HCT116 (cell line): Measurements from ENCODE around the gene PHOX2A. TPM values are rescaled to one million over a fixed set of nuclear protein-coding genes. Genes with fewer than 3 reads are reported as not detected.

Experiments
- ATAC-seq: fragments of 200-7000 bp; cut with Tn5 transposase; 2 replicates; pipeline ENCODE4 v1.9.1; 2020; ENCODE audit warnings: mild to moderate bottlenecking, moderate library complexity
- BruUV-seq: library from RNA; stranded (reverse); fragments of 400-500 nt; replicated peaks from 2 replicates; lab custom pipeline; 2021; lab: Mats Ljungman, UMichigan
- CTCF ChIA-PET: fragments of 300-600 bp; sonication (Branson Sonifier 250); formaldehyde crosslinking; loops from one replicate; lab custom pipeline; 2021; ENCODE audit warnings: antibody characterized with exemption; lab: Charles Lee
- POLR2A ChIA-PET: fragments of 300-600, 350-600 bp; sonication (Branson Sonifier 250); formaldehyde crosslinking; loops from one replicate; lab custom pipeline; 2021; ENCODE audit warnings: antibody characterized with exemption; lab: Charles Lee
- RAD21 ChIA-PET, 2 experiments: fragments of 300-600 bp; sonication (Branson Sonifier 250); formaldehyde crosslinking; loops; one replicate each; lab custom pipeline; 2023; ENCODE audit warnings: low total read pairs in 2 of 2; ENCODE audit not compliant: uncharacterized antibody in 2 of 2, unreplicated experiment in 2 of 2, low non-redundant PET in 1 of 2; lab: Charles Lee
- DNase-seq: peaks from one replicate; pipeline ENCODE4 v3.0.0-alpha.2; 2010; ENCODE audit warnings: low read depth, low spot score
- H2AFZ ChIP-seq: fragments of 200-600 bp; shearing (Covaris generic), sonication (generic); 2 replicates; pipeline ENCODE4 v1.6.1; 2017; ENCODE audit warnings: low read depth, mixed run types, mixed read lengths, antibody characterized with exemption, low read length; ENCODE audit not compliant: poor library complexity, severe bottlenecking
- H3K27ac ChIP-seq: 2 replicates; pipeline ENCODE4 v1.5.1; 2012; ENCODE audit warnings: low read depth, low read length
- H3K27me3 ChIP-seq: fragments of 200-600 bp; sonication (generic); 2 replicates; pipeline ENCODE4 v1.6.1; 2016; ENCODE audit warnings: mixed run types, low read length, mixed read lengths; ENCODE audit not compliant: insufficient read depth
- H3K36me3 ChIP-seq, 2 experiments: fragments of 200-500 bp in 1 of 2; fragments of 200-600 bp in 1 of 2; sonication (Bioruptor generic) in 1 of 2; sonication (generic) in 1 of 2; 2 replicates each; pipeline versions ENCODE4 v1.5.1 to v1.6.1; 2014 to 2016; ENCODE audit warnings: low read length in 2 of 2, inconsistent platforms in 1 of 2, mixed read lengths in 1 of 2, mixed run types in 1 of 2; ENCODE audit not compliant: insufficient read depth in 2 of 2, control insufficient read depth in 1 of 2
- H3K4me1 ChIP-seq, 2 experiments: fragments of 200-600 bp in 1 of 2; sonication (generic) in 1 of 2; 2 replicates each; pipeline versions ENCODE4 v1.5.1 to v1.6.1; 2012 to 2017; ENCODE audit warnings: low read length in 2 of 2, inconsistent platforms in 1 of 2, mild to moderate bottlenecking in 1 of 2, mixed read lengths in 1 of 2, mixed run types in 1 of 2, moderate library complexity in 1 of 2; ENCODE audit not compliant: insufficient read depth in 2 of 2, control insufficient read depth in 1 of 2
- H3K4me2 ChIP-seq: fragments of 200-600 bp; sonication (generic); 2 replicates; pipeline ENCODE4 v1.6.1; 2017; ENCODE audit warnings: mixed run types, low read length, mixed read lengths
- H3K4me3 ChIP-seq, 2 experiments: fragments of 200-600 bp in 1 of 2; sonication (generic) in 1 of 2; replicated peaks in 1 of 2; 2 replicates each; pipeline ENCODE4 v1.5.1; 2011 to 2016; ENCODE audit warnings: low read length in 2 of 2, control low read depth in 1 of 2, low read depth in 1 of 2, mild to moderate bottlenecking in 1 of 2, mixed read lengths in 1 of 2, mixed run types in 1 of 2
- H3K79me2 ChIP-seq: fragments of 200-600 bp; sonication (generic); 2 replicates; pipeline ENCODE4 v1.6.1; 2017; ENCODE audit warnings: mild to moderate bottlenecking, mixed run types, low read length, moderate library complexity, mixed read lengths; ENCODE audit not compliant: insufficient read depth
- H3K9ac ChIP-seq: fragments of 200-600 bp; sonication (generic); 2 replicates; pipeline ENCODE4 v1.6.1; 2016; ENCODE audit warnings: low read length, mixed read lengths
- H3K9me2 ChIP-seq: fragments of 200-600 bp; sonication (generic), shearing (Covaris generic); 2 replicates; pipeline ENCODE4 v1.6.1; 2017; ENCODE audit warnings: mixed run types, mild to moderate bottlenecking, moderate library complexity; ENCODE audit not compliant: insufficient read depth
- H3K9me3 ChIP-seq, 2 experiments: fragments of 200-500 bp in 1 of 2; fragments of 200-600 bp in 1 of 2; sonication (Bioruptor generic) in 1 of 2; sonication (generic) in 1 of 2; 2 replicates each; pipeline ENCODE4 v1.6.1; 2014 to 2017; ENCODE audit warnings: low read length in 2 of 2, mixed read lengths in 2 of 2, inconsistent platforms in 1 of 2, low read depth in 1 of 2, mild to moderate bottlenecking in 1 of 2, mixed run types in 1 of 2, moderate library complexity in 1 of 2; ENCODE audit not compliant: control insufficient read depth in 1 of 2, insufficient read depth in 1 of 2
- H4K20me1 ChIP-seq: fragments of 200-600 bp; sonication (generic), shearing (Covaris generic); 2 replicates; pipeline ENCODE4 v1.6.1; 2017; ENCODE audit warnings: mixed run types, mild to moderate bottlenecking, moderate library complexity; ENCODE audit not compliant: insufficient read depth
- EGR1 ChIP-seq: IDR thresholded peaks from 2 replicates; pipeline ENCODE4 v1.6.1; 2012; ENCODE audit warnings: low read depth
- ELF1 ChIP-seq: IDR thresholded peaks from 2 replicates; pipeline ENCODE4 v1.6.1; 2012; ENCODE audit warnings: low read depth, borderline replicate concordance
- EZH2 ChIP-seq: fragments of 200-600 bp; sonication (generic); IDR thresholded peaks from 2 replicates; pipeline ENCODE4 v1.6.1; 2017; ENCODE audit warnings: antibody characterized with exemption, mixed run types
- FOSL1 ChIP-seq: IDR thresholded peaks from 2 replicates; pipeline ENCODE4 v1.6.1; 2012; ENCODE audit warnings: low read depth
- POLR2AphosphoS5 ChIP-seq: IDR thresholded peaks from 2 replicates; pipeline ENCODE4 v1.6.1; 2011; ENCODE audit warnings: mild to moderate bottlenecking, low read depth, low read length, moderate library complexity
- RAD21 ChIP-seq: IDR thresholded peaks from 2 replicates; pipeline ENCODE4 v1.6.1; 2012; ENCODE audit warnings: low read depth, mild to moderate bottlenecking
- intact Hi-C: fragments of 100-400 bp; cut with micrococcal nuclease; formaldehyde crosslinking; loops from 2 replicates; pipeline ENCODE4 v1.10.0; 2022
- total RNA-seq: library from RNA; stranded (reverse); gene quantifications from one replicate; pipeline ENCODE4 v1.2.1, GENCODE V29; 2021; ENCODE audit not compliant: unreplicated experiment
- TF ChIP-seq, protein P1 (sequence below): IDR thresholded peaks from 2 replicates; pipeline ENCODE4 v1.6.1; 2011; ENCODE audit warnings: mild to moderate bottlenecking, low read length, moderate library complexity; ENCODE audit not compliant: insufficient replicate concordance; ENCODE audit errors: extremely low read depth
- TF ChIP-seq, protein P2 (sequence below): IDR thresholded peaks from 2 replicates; pipeline ENCODE4 v1.6.1; 2012
- TF ChIP-seq, protein P3 (sequence below): IDR thresholded peaks from 2 replicates; pipeline ENCODE4 v1.6.1; 2012
- TF ChIP-seq, protein P4 (sequence below): IDR thresholded peaks from 2 replicates; pipeline ENCODE4 v1.6.1; 2012; ENCODE audit warnings: low read depth

Gene PHOX2A
- total RNA-seq, 1 experiment from 2014 or later: not detected

DNA sequence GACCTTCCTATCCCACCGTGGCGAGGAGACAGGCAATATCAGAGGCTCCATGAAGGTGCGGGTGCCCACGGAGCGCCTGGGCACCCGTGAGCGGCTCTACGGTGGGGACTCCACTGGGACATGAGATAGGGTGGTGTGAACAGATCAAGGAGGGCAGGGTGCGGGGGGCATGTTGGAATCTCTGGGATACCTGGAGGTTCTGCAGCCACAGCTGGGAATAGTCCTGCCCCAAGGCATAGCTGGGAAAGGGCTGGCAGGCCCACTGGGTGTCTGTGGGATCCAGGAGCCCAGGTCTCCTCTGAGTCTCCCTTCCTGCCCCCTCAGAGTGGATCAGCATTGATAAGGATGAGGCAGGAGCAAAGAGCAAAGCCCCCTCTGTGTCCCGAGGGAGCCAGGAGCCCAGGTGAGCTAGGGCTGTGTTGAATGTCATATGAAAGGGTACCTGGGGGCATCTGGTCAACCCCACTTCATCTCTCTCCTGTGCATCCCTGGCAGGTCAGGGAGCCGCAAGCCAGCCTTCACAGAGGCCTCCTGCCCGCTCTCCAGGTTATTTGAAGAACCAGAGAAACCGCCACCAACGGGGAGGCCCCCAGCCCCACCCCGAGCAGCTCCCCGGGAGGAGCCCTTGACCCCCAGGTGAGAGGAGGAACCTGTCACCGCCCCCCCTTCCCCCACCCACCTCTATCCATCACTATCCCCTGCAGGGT lies 8.5 kb downstream of the PHOX2A start:
- H3K9ac ChIP-seq: no peak overlapping the region
- ChIA-PET POLR2A (interaction anchor here (0.5 kb wide), 1 partner anchor 50 kb away, joined by 3 read pairs; no protein-coding TSS in a partner anchor), CTCF (no interaction called here), RAD21 (no interaction called here)
- H3K27ac ChIP-seq: no peak overlapping the region
- no peaks in the 10 kb centered on the region for H3K9me2 ChIP-seq
- no peak overlapping the region for H3K4me3 ChIP-seq
- H3K36me3 ChIP-seq: peaks cover 10 to 13% of the 10 kb centered on the region in 2 experiments; a peak in 3 of 4 replicates
- TF ChIP-seq RAD21: no peak
- no peak for TF ChIP-seq POLR2AphosphoS5
- no peak for TF ChIP-seq FOSL1
- TF ChIP-seq ELF1: no peak
- TF ChIP-seq, protein P1, sequence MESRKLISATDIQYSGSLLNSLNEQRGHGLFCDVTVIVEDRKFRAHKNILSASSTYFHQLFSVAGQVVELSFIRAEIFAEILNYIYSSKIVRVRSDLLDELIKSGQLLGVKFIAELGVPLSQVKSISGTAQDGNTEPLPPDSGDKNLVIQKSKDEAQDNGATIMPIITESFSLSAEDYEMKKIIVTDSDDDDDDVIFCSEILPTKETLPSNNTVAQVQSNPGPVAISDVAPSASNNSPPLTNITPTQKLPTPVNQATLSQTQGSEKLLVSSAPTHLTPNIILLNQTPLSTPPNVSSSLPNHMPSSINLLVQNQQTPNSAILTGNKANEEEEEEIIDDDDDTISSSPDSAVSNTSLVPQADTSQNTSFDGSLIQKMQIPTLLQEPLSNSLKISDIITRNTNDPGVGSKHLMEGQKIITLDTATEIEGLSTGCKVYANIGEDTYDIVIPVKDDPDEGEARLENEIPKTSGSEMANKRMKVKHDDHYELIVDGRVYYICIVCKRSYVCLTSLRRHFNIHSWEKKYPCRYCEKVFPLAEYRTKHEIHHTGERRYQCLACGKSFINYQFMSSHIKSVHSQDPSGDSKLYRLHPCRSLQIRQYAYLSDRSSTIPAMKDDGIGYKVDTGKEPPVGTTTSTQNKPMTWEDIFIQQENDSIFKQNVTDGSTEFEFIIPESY: no peak
- TF ChIP-seq, protein P2, sequence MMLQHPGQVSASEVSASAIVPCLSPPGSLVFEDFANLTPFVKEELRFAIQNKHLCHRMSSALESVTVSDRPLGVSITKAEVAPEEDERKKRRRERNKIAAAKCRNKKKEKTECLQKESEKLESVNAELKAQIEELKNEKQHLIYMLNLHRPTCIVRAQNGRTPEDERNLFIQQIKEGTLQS: no peak
- TF ChIP-seq, protein P3, sequence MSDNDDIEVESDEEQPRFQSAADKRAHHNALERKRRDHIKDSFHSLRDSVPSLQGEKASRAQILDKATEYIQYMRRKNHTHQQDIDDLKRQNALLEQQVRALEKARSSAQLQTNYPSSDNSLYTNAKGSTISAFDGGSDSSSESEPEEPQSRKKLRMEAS: no peak
- TF ChIP-seq EZH2: no peak
- no peak for TF ChIP-seq EGR1
- TF ChIP-seq, protein P4, sequence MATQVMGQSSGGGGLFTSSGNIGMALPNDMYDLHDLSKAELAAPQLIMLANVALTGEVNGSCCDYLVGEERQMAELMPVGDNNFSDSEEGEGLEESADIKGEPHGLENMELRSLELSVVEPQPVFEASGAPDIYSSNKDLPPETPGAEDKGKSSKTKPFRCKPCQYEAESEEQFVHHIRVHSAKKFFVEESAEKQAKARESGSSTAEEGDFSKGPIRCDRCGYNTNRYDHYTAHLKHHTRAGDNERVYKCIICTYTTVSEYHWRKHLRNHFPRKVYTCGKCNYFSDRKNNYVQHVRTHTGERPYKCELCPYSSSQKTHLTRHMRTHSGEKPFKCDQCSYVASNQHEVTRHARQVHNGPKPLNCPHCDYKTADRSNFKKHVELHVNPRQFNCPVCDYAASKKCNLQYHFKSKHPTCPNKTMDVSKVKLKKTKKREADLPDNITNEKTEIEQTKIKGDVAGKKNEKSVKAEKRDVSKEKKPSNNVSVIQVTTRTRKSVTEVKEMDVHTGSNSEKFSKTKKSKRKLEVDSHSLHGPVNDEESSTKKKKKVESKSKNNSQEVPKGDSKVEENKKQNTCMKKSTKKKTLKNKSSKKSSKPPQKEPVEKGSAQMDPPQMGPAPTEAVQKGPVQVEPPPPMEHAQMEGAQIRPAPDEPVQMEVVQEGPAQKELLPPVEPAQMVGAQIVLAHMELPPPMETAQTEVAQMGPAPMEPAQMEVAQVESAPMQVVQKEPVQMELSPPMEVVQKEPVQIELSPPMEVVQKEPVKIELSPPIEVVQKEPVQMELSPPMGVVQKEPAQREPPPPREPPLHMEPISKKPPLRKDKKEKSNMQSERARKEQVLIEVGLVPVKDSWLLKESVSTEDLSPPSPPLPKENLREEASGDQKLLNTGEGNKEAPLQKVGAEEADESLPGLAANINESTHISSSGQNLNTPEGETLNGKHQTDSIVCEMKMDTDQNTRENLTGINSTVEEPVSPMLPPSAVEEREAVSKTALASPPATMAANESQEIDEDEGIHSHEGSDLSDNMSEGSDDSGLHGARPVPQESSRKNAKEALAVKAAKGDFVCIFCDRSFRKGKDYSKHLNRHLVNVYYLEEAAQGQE: no peak
- no peaks in the 10 kb centered on the region for H3K9me3 ChIP-seq
- intact Hi-C loops: no loop called here
- no peak for ATAC-seq
- no peaks in the 10 kb centered on the region for H3K79me2 ChIP-seq
- peaks cover 0 to 4% of the 10 kb centered on the region in 2 experiments; a peak in 1 of 4 replicates for H3K4me1 ChIP-seq
- BruUV-seq: no TSS peak
- no peaks in the 10 kb centered on the region for H4K20me1 ChIP-seq
- no peak overlapping the region for H3K4me2 ChIP-seq
- H3K27me3 ChIP-seq: no peaks in the 10 kb centered on the region
- DNase-seq: no peak
- H2AFZ ChIP-seq: no peak overlapping the region
